ENCODE results near the gene XIAP.
"Not testable (repeated sequence)": the region's sequence is repeated elsewhere in the genome, so short reads cannot be mapped to it uniquely, and the experiment has no call there.

GRCh38 chrX:123849906-123850305 is 9.9 kb upstream of the XIAP start:
- not testable (repeated sequence) for TF ChIP-seq POLR2AphosphoS5 (IDR thresholded peaks at IDR 0.05; ENCODE audit: low read depth); CTCF (IDR thresholded peaks at IDR 0.05; ENCODE audit: insufficient read depth, low read length)
